Glutamatergic neuron (in vitro differentiated cells): Measurements from ENCODE around the gene ARPP21. TPM values are rescaled to one million over a fixed set of nuclear protein-coding genes. Genes with fewer than 3 reads are reported as not detected.

Experiments
- DNase-seq: peaks from one replicate; pipeline ENCODE4 v3.0.0; 2022
- H3K27ac Mint-ChIP-seq: one replicate; pipeline ENCODE4 v1.8.0; 2020; ENCODE audit warnings: mild to moderate bottlenecking, mixed read lengths, inconsistent platforms; ENCODE audit not compliant: unreplicated experiment
- H3K27me3 Mint-ChIP-seq: one replicate; pipeline ENCODE4 v1.8.0; 2020; ENCODE audit warnings: mild to moderate bottlenecking, moderate library complexity, mixed read lengths, inconsistent platforms; ENCODE audit not compliant: unreplicated experiment
- H3K36me3 Mint-ChIP-seq: one replicate; pipeline ENCODE4 v1.8.0; 2020; ENCODE audit warnings: mild to moderate bottlenecking, mixed read lengths, inconsistent platforms; ENCODE audit not compliant: unreplicated experiment
- H3K4me1 Mint-ChIP-seq: one replicate; pipeline ENCODE4 v1.8.0; 2020; ENCODE audit warnings: mild to moderate bottlenecking, low read depth, mixed read lengths, inconsistent platforms; ENCODE audit not compliant: unreplicated experiment
- H3K4me3 Mint-ChIP-seq: one replicate; pipeline ENCODE4 v1.8.0; 2020; ENCODE audit warnings: mild to moderate bottlenecking, mixed read lengths, inconsistent platforms; ENCODE audit not compliant: unreplicated experiment
- H3K9me3 Mint-ChIP-seq: one replicate; pipeline ENCODE4 v1.8.0; 2020; ENCODE audit warnings: mild to moderate bottlenecking, moderate library complexity, mixed read lengths, inconsistent platforms; ENCODE audit not compliant: unreplicated experiment
- total RNA-seq: library from RNA; stranded (reverse); fragmentation: NEBNext Ultra II Directional; extraction: Animal tissue kit (Norgen Biotek cat#: 25700); gene quantifications from one replicate; pipeline ENCODE4 v1.2.1, GENCODE V29; 2021; ENCODE audit not compliant: unreplicated experiment
- TF ChIP-seq, protein P1 (sequence below): fragments of 200-600 bp; sonication (generic); IDR thresholded peaks from one replicate; pipeline ENCODE4 v1.5.0; 2021; ENCODE audit not compliant: partially characterized antibody, unreplicated experiment

The ARPP21 gene
- total RNA-seq, 1 donor from 2014 or later, result 10.3 TPM

DNA sequence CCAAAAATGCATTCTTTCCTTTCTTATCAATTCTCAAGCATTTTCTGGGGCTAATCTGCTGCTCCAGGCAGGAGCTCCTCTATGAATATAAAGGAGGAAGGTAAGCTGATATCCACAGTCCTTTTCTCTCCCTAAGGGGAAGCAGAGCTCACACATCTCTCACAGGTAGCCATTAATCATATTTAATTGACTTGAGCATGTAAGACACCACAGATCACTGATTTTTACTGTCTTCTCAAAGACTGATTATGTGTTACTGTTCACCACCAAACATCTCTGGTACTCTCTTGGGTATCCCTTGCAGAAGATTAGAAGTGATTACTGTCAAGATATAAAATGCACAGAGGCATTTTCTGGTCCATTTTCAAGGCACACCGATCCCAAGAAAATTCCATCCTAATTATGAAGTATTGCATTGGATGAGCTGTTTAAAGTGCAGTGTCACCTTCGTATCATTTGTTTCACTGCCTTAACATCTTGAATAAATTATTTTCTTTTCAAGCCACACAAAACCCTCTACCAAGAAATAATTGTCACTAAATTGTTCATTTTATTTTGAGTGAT is 100.7 kb downstream of the ARPP21 start:
- H3K36me3 Mint-ChIP-seq, result no peaks in the 10 kb centered on the region
- TF ChIP-seq, protein P1, sequence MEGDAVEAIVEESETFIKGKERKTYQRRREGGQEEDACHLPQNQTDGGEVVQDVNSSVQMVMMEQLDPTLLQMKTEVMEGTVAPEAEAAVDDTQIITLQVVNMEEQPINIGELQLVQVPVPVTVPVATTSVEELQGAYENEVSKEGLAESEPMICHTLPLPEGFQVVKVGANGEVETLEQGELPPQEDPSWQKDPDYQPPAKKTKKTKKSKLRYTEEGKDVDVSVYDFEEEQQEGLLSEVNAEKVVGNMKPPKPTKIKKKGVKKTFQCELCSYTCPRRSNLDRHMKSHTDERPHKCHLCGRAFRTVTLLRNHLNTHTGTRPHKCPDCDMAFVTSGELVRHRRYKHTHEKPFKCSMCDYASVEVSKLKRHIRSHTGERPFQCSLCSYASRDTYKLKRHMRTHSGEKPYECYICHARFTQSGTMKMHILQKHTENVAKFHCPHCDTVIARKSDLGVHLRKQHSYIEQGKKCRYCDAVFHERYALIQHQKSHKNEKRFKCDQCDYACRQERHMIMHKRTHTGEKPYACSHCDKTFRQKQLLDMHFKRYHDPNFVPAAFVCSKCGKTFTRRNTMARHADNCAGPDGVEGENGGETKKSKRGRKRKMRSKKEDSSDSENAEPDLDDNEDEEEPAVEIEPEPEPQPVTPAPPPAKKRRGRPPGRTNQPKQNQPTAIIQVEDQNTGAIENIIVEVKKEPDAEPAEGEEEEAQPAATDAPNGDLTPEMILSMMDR, result no peak
- DNase-seq, result no peak
- H3K4me3 Mint-ChIP-seq, result no peak overlapping the region
- H3K4me1 Mint-ChIP-seq, result peaks cover 44% of the 10 kb centered on the region
- H3K27ac Mint-ChIP-seq, result no peak overlapping the region
- no peaks in the 10 kb centered on the region for H3K9me3 Mint-ChIP-seq
- H3K27me3 Mint-ChIP-seq, result peaks cover 7% of the 10 kb centered on the region

DNA sequence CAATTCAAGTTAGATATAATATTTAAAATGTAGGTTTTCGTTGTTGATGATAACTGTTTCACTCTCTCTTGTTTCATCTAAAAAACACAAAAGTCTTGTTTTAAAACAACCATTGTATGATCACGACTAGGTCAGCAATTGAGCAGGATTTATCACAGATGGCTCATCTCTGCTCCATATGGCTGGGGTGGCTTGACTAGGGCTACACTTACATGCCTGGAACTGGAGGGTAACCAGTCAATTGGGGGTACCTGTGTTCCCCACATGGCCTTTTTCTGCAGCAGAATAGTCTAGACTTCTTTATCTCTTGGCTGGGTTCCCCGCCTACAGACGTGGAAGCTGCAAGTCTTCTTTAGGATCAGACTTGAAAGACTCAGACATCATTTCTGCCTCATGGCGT is 103.9 kb downstream of the ARPP21 start:
- H3K36me3 Mint-ChIP-seq, result no peaks in the 10 kb centered on the region
- no peak for DNase-seq
- H3K4me1 Mint-ChIP-seq, result peaks cover 51% of the 10 kb centered on the region
- TF ChIP-seq, protein P1, result no peak
- H3K27ac Mint-ChIP-seq, result peak overlapping the region; percentile 77
- peaks cover 4% of the 10 kb centered on the region for H3K27me3 Mint-ChIP-seq
- H3K9me3 Mint-ChIP-seq, result peaks cover 5% of the 10 kb centered on the region
- peak overlapping the region; percentile 28 for H3K4me3 Mint-ChIP-seq

DNA sequence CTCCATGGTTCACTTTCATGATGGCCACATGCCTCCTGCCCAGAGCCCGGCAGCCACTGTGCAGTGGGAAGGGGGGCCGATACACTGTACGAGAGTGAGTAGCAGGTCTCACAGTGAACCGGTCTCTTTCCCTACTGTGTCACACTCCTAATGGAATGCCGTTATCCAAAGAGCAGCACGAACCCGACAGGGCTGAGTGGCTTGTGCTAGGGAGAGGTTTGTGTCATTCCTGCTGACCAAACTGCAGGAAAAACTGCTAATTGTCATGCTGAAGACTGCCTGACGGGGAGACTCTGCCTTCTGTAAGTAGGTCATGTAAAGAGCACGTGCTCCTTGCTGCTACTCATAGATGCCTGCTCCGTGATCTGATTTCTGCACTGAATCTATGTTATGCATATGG is 105.1 kb downstream of the ARPP21 start:
- Mint-ChIP-seq H3K36me3 (no peaks in the 10 kb centered on the region), H3K4me1 (peaks cover 53% of the 10 kb centered on the region), H3K4me3 (no peak overlapping the region), H3K9me3 (peaks cover 5% of the 10 kb centered on the region), H3K27ac (peak overlapping the region; percentile 28), H3K27me3 (peaks cover 4% of the 10 kb centered on the region)
- TF ChIP-seq, protein P1, result no peak
- DNase-seq, result peak; percentile 29

DNA sequence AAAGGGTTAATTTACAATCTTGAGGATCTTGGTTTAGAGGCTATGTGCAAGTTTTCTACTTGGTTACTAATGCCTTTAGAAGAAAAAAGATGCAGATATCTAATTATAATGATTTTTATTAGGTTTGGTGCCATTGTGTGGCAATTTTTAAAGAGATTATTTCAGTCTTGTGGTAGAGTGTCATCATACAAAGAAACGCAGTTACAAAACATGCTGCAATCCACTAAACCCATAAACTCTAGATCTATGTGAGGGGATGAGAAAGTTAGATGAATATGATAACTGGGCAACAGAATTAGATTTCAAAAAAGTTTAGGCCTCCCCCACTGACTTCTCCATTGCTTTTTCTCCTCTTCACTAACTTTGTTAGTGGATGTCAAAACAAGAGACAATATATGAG is 106.0 kb downstream of the ARPP21 start:
- Mint-ChIP-seq H3K27ac (no peak overlapping the region), H3K4me1 (peaks cover 50% of the 10 kb centered on the region), H3K27me3 (peaks cover 4% of the 10 kb centered on the region), H3K36me3 (no peaks in the 10 kb centered on the region), H3K4me3 (no peak overlapping the region), H3K9me3 (peaks cover 5% of the 10 kb centered on the region)
- DNase-seq, result no peak
- TF ChIP-seq, protein P1, result no peak

DNA sequence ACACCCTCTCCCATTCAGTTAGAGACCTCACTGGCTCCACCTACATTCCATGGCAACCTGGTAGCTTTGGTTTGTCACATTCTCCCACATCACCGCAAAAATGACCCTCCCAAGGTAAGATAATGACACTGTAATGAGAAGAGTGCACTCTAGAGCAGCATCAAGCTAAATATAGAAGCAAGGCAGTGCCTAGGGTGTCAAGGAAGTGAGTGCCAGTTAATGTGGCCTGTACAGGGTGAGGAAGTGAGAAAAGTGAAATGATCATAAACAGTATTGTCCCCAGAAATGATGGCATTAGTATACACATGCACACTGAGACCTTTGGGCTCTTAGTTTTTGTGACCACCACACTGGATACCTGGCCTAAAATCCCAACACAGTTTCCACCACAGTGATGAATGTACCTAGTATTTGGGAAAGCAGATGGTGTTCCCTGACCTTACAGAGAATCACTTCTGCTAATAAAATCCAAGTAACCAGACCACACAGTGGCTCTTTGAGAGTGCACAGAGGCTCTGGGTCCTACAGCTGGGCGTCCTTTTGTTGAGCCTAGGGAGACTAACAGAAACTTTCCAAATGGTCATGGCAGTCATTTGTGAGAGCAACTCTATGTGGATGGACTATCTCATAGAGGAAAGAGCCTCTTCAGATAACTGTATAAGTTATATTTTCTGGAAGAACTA is 106.6 kb downstream of the ARPP21 start:
- peaks cover 52% of the 10 kb centered on the region for H3K4me1 Mint-ChIP-seq
- DNase-seq, result no peak
- H3K36me3 Mint-ChIP-seq, result no peaks in the 10 kb centered on the region
- peaks cover 4% of the 10 kb centered on the region for H3K27me3 Mint-ChIP-seq
- TF ChIP-seq, protein P1, result no peak
- H3K27ac Mint-ChIP-seq, result no peak overlapping the region
- H3K4me3 Mint-ChIP-seq, result no peak overlapping the region
- H3K9me3 Mint-ChIP-seq, result peaks cover 5% of the 10 kb centered on the region
